Motor neuron (in vitro differentiated cells): ENCODE measurements around the gene RAD51B. TPM values are rescaled to one million over a fixed set of nuclear protein-coding genes. Genes with fewer than 3 reads are reported as not detected.
A peak's percentile ranks its signal among the peaks of the same experiment; 100 is the strongest.

ENCODE experiments used
- ATAC-seq, 8 experiments: fragments of 200-7000 bp; cut with Tn5 transposase; replicated peaks in 6 of 8; 2 replicates each; pipeline ENCODE4 v1.8.0; 2021; ENCODE audit warnings: mild to moderate bottlenecking in 8 of 8, moderate library complexity in 8 of 8
- H3K27ac ChIP-seq, 2 donors: fragments of 250-450 bp; sonication (Bioruptor Pico); 2 replicates each; pipeline ENCODE4 v1.9.0; 2021; ENCODE audit warnings: antibody characterized with exemption in 2 of 2, mild to moderate bottlenecking in 2 of 2, moderate library complexity in 1 of 2
- H3K4me1 ChIP-seq, 2 donors: fragments of 250-450 bp; sonication (Bioruptor Pico); replicated peaks in 1 of 2; 2 replicates each; pipeline ENCODE4 v1.6.1; 2021; ENCODE audit warnings: antibody characterized with exemption in 2 of 2, mild to moderate bottlenecking in 2 of 2, moderate library complexity in 1 of 2
- H3K4me3 ChIP-seq, 5 donors: fragments of 250-450 bp; sonication (Bioruptor Pico); 2 replicates each; pipeline ENCODE4 v1.9.0; 2021; ENCODE audit warnings: antibody characterized with exemption in 5 of 5, mild to moderate bottlenecking in 5 of 5, moderate library complexity in 4 of 5
- WGBS, 10 experiments: fragments of 450-650 bp; shearing (Covaris generic); methylation state at CpG; one replicate each; pipeline ENCODE4 v1.0.0; 2022; 5-methylcytosine and 5-hydroxymethylcytosine counted together
- in situ Hi-C, 9 experiments: fragments of 400-800 bp; cut with MboI; loops; one replicate each; pipeline ENCODE4 v1.15.0; 2021; ENCODE audit warnings: low sequenced_read_pairs in 9 of 9, low pct_unique_long_range_greater_than_20kb in 2 of 9; ENCODE audit not compliant: unreplicated experiment in 9 of 9
- total RNA-seq, 8 experiments: library from RNA; unstranded; fragments of 300-600 nt; gene quantifications; 2 replicates each; pipeline versions ENCODE4 v1.2.3 to v1.2.4, GENCODE V29; 2022

RAD51B gene
- total RNA-seq, 8 experiments from 2014 or later: 5.4 to 37.7 (median 11.0) TPM

- no peak for ATAC-seq
- in situ Hi-C loops: no loop called here
- Histone ChIP-seq H3K27ac (no peak overlapping the region), H3K4me3 (no peak overlapping the region), H3K4me1 (no peaks in the 10 kb centered on the region)
- 72 to 100% (median 88%) methylated on average over 1 to 9 of the region's 9 CpGs for WGBS, 10 experiments
Observed at GRCh38 chr14:67850066-67850830, 30.7 kb downstream of the RAD51B start.

- Histone ChIP-seq H3K4me3 (no peak overlapping the region), H3K4me1 (no peaks in the 10 kb centered on the region), H3K27ac (no peak overlapping the region)
- in situ Hi-C loops: no loop called here
- ATAC-seq: no peak
- 80 to 100% (median 93%) methylated on average over 2 to 3 of the region's 9 CpGs; no CpG with 5 or more reads in 7 of the 10 experiments for WGBS, 10 experiments
Observed at GRCh38 chr14:67851785-67852410, 32.3 kb downstream of the RAD51B start.

DNA sequence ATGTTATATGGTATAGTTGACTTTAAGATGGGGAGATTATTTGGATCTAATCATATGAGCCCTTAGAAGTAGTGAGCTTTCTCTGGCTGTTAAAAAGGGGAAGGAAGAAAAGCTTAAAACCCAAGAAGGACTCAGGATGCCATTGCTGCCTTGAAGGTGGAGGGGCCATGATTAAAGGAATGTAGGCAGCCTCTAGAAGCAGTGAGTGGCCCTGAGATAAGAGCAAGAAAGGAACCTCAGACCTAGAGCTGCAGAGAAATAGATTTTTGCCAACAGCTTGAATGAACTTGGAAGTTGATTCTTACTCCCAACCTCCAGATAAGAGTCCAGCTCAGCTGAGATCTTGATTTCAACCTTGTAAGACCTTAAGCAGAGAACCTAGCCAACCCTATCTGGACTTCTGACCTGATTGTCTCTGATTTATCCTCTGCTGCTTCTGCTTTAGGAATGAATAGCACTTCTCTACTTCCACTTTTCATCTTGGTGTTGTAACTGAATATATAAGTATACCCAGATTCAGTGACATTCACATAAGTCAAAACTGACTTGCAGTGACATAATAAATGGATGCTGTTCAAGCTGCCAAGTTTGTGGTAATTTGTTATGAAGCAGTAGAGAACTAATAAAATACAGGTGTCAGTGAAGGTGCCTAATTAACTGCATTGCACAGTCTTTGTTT is 33.5 kb downstream of the RAD51B start:
- in situ Hi-C loops: no loop called here
- no peak for ATAC-seq
- Histone ChIP-seq H3K27ac (no peak overlapping the region), H3K4me1 (no peaks in the 10 kb centered on the region), H3K4me3 (no peak overlapping the region)

GRCh38 chr14:67853715-67854114 is 34.1 kb downstream of the RAD51B start:
- Histone ChIP-seq H3K4me1 (no peaks in the 10 kb centered on the region), H3K4me3 (no peak overlapping the region), H3K27ac (no peak overlapping the region)
- in situ Hi-C loops: no loop called here
- WGBS, 10 experiments: 43 to 100% (median 94%) methylated on average over 1 to 3 of the region's 3 CpGs; no CpG with 5 or more reads in 1 of the 10 experiments
- no peak for ATAC-seq

DNA sequence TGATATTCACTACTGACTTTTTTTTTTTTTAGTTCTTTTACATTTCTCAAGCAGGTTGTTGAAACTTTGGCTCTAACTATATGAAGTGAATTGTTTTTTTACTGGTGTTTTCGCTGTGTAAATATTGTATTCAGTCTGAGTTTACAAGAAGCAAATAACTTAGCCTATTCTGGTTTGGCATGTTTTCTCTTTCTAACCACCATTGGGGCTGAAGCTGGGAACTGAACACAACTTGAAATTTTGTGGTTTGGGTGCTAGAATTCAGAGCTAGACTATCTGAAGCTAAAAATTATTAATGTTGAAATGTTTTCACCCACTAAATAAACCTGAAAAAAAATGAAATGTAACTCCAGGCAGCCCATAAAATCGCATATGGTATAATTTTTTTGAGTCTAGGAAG is 37.2 kb downstream of the RAD51B start:
- H3K27ac ChIP-seq: no peak overlapping the region
- WGBS, 10 experiments: 57 to 92% (median 82%) methylated on average over 1 to 2 of the region's 2 CpGs; no CpG with 5 or more reads in 1 of the 10 experiments
- peak in 1 of 8 experiments; percentile 26 for ATAC-seq
- H3K4me3 ChIP-seq: no peak overlapping the region
- no peaks in the 10 kb centered on the region for H3K4me1 ChIP-seq
- in situ Hi-C loops: no loop called here

DNA sequence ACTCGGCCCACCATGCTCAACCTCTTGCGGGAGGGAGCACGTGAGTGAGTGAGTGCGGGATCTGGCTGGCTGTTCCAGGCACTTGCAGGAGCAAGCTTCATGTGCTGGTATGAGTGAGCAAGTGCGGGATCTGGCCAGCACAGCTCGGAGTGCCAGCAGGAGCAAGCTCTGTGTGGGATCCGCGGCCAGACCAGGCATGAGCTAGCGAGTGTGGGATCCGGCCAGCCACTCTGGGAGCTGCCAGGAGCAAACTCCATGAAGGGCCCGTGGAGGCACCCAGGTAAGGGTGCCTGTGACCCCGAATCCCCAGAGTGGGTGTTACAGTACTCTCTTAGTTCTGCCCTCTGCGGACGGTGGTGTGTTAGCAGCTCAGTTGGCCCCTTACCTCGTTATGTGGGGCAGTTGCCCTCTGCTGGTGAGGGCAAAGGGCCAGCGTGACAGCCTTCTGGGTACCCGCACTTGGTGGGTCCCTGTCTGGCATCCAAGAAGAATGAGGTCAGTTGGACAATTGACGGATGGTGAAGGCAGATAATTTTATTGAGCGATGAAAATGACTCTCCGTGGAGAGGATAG is 38.3 kb downstream of the RAD51B start:
- H3K4me1 ChIP-seq: no peaks in the 10 kb centered on the region
- H3K27ac ChIP-seq: no peak overlapping the region
- no peak overlapping the region for H3K4me3 ChIP-seq
- ATAC-seq: no peak
- in situ Hi-C loops: no loop called here
- WGBS, 10 experiments: 89 to 100% (median 95%) methylated on average over 2 to 11 of the region's 20 CpGs; no CpG with 5 or more reads in 3 of the 10 experiments

GRCh38 chr14:67859169-67859749 is 39.7 kb downstream of the RAD51B start:
- H3K4me3 ChIP-seq: no peak overlapping the region
- H3K4me1 ChIP-seq: no peaks in the 10 kb centered on the region
- H3K27ac ChIP-seq: no peak overlapping the region
- in situ Hi-C loops: no loop called here
- ATAC-seq: no peak
- WGBS, 10 experiments: 88 to 100% (median 100%) methylated on average over 1 of the region's 1 CpG; no CpG with 5 or more reads in 4 of the 10 experiments

DNA sequence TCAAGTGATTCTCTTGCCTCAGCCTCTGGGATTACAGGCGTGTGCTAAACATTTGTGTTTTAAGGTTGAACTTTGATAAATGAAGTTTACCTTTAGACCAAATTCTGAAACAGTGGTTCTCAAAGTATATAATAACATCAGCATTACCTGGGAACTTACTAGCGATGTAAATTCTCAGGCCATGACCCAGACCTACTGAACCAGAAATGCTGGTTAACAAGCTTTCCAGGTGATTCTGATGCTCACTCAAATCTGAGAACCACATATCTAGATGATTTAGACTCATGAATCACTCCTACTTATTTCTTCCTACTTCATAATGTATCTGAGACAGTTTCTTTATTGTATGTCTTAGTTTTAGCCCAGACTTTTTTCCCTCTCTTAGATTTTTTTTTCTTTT is 43.6 kb downstream of the RAD51B start:
- Histone ChIP-seq H3K4me3 (no peak overlapping the region), H3K4me1 (no peaks in the 10 kb centered on the region), H3K27ac (no peak overlapping the region)
- no peak for ATAC-seq
- in situ Hi-C loops: no loop called here
- WGBS, 10 experiments: 83 to 100% (median 100%) methylated on average over 1 to 2 of the region's 2 CpGs; no CpG with 5 or more reads in 2 of the 10 experiments

GRCh38 chr14:67875175-67876006 is 55.8 kb downstream of the RAD51B start:
- WGBS, 10 experiments: 0 to 100% (median 89%) methylated on average over 1 to 3 of the region's 3 CpGs
- H3K27ac ChIP-seq: no peak overlapping the region
- in situ Hi-C loops: loop anchor here in 2 of 9 experiments (25.0 kb wide), 1 partner anchor 962 kb away; no protein-coding TSS in a partner anchor
- H3K4me3 ChIP-seq: no peak overlapping the region
- no peak for ATAC-seq
- H3K4me1 ChIP-seq: no peaks in the 10 kb centered on the region

- in situ Hi-C loops: loop anchor here in 2 of 9 experiments (25.0 kb wide), 1 partner anchor 958 kb away; no protein-coding TSS in a partner anchor
- ATAC-seq: no peak
- no peak overlapping the region for H3K27ac ChIP-seq
- no peaks in the 10 kb centered on the region for H3K4me1 ChIP-seq
- no peak overlapping the region for H3K4me3 ChIP-seq
Observed at GRCh38 chr14:67879026-67879425, 59.4 kb downstream of the RAD51B start.

DNA sequence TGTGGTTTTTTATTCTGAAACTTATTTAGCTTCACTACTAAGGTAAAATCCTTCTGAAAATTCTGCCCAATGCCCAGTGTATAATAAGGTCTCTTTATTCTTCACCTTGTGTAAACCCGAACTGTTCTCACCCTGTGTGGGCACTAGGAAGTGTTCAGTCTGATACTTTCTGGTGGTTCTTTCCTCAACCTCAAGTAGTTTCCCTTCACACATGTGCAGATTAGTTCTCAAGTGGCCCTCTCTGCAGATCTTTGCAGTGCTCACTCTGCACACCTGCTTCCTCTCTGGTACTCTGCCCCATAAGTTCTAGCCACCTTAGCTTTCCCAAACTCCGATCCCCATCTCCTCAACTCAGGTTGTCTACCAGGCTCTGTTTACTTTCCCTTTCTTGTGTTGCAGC is 61.6 kb downstream of the RAD51B start:
- in situ Hi-C loops: loop anchor here in 2 of 9 experiments (25.0 kb wide), 1 partner anchor 956 kb away; no protein-coding TSS in a partner anchor
- Histone ChIP-seq H3K4me1 (no peaks in the 10 kb centered on the region), H3K4me3 (no peak overlapping the region), H3K27ac (no peak overlapping the region)
- 36 to 100% (median 83%) methylated on average over 1 to 2 of the region's 2 CpGs; no CpG with 5 or more reads in 4 of the 10 experiments for WGBS, 10 experiments
- no peak for ATAC-seq

- H3K27ac ChIP-seq: no peak overlapping the region
- no peak for ATAC-seq
- H3K4me1 ChIP-seq: no peaks in the 10 kb centered on the region
- WGBS, 10 experiments: 97 to 100% (median 100%) methylated on average over 1 to 4 of the region's 4 CpGs; no CpG with 5 or more reads in 7 of the 10 experiments
- H3K4me3 ChIP-seq: no peak overlapping the region
- in situ Hi-C loops: loop anchor here in 2 of 9 experiments (25.0 kb wide), 1 partner anchor 954 kb away; no protein-coding TSS in a partner anchor
Observed at GRCh38 chr14:67882986-67883555, 63.5 kb downstream of the RAD51B start.
